GM10266 (cell line): Measurements from ENCODE around the gene MLLT1.

Source experiments
- DNase-seq: peaks from one replicate; pipeline ENCODE4 v3.0.0; 2012; ENCODE audit errors: extremely low spot score
- CTCF ChIP-seq: IDR thresholded peaks from 2 replicates; pipeline ENCODE4 v1.5.1; 2012; ENCODE audit warnings: mild to moderate bottlenecking, low read depth; ENCODE audit not compliant: control insufficient read depth, insufficient read depth; ENCODE audit errors: missing control alignments

MLLT1 gene

GRCh38 chr19:6161271-6161850 is 118.4 kb downstream of the MLLT1 start:
- peak; percentile 40 for DNase-seq
- no peak for TF ChIP-seq CTCF
